ENCODE results near the gene H6PD.

The H6PD gene

DNA sequence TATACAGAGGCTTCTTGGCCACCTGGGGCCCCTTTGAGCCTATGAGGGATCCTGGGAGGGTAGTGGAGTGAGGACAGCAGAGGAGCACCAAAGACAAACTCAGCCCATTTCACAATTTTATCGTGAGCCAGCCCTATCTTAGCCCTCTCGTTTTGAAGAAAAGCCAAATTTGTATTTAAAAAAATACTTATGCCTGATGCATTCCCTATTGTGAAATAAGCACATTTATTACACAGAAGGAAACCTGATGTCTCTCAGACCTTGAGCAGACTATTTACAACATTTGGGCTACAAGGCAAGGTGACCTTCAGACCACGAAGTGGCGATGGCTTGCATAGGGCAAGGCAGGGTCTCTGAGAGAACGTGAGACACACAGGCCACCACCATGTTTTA lies 41.3 kb upstream of the H6PD start:
- Histone ChIP-seq H3K27me3 (ENCODE audit: insufficient read depth, poor library complexity, severe bottlenecking) (peaks cover 7% of the 10 kb centered on the region), H3K4me3 (replicated peaks; ENCODE audit: insufficient read depth, low read length) (no peak overlapping the region), H3K27ac (replicated peaks) (no peak overlapping the region)
- DNase-seq (ENCODE audit: low read depth in 1 of 2, low spot score in 1 of 2): no peak
- TF ChIP-seq SPI1 (IDR thresholded peaks at IDR 0.05; ENCODE audit: borderline replicate concordance, low read depth) (no peak), POLR2AphosphoS5 (IDR thresholded peaks at IDR 0.05; ENCODE audit: low read depth) (no peak), GABPA (IDR thresholded peaks at IDR 0.05; ENCODE audit: low read depth) (no peak)
- TF ChIP-seq, protein P1, sequence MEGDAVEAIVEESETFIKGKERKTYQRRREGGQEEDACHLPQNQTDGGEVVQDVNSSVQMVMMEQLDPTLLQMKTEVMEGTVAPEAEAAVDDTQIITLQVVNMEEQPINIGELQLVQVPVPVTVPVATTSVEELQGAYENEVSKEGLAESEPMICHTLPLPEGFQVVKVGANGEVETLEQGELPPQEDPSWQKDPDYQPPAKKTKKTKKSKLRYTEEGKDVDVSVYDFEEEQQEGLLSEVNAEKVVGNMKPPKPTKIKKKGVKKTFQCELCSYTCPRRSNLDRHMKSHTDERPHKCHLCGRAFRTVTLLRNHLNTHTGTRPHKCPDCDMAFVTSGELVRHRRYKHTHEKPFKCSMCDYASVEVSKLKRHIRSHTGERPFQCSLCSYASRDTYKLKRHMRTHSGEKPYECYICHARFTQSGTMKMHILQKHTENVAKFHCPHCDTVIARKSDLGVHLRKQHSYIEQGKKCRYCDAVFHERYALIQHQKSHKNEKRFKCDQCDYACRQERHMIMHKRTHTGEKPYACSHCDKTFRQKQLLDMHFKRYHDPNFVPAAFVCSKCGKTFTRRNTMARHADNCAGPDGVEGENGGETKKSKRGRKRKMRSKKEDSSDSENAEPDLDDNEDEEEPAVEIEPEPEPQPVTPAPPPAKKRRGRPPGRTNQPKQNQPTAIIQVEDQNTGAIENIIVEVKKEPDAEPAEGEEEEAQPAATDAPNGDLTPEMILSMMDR (IDR thresholded peaks at IDR 0.05; ENCODE audit: insufficient read depth, low read length): no peak

- no peak overlapping the region for H3K27ac ChIP-seq (replicated peaks)
Measured at GRCh38 chr1:9194024-9194423, 40.5 kb upstream of the H6PD start.

GRCh38 chr1:9195651-9196050 lies 38.9 kb upstream of the H6PD start:
- no peak overlapping the region for H3K27ac ChIP-seq (replicated peaks)
- no peak overlapping the region for H3K4me3 ChIP-seq (replicated peaks; ENCODE audit: insufficient read depth, low read length)
- DNase-seq (ENCODE audit: low read depth in 1 of 2, low spot score in 1 of 2): no peak
- H3K27me3 ChIP-seq (ENCODE audit: insufficient read depth, poor library complexity, severe bottlenecking): peaks cover 20% of the 10 kb centered on the region
- TF ChIP-seq, protein P1 (IDR thresholded peaks at IDR 0.05; ENCODE audit: insufficient read depth, low read length): no peak
- no peak for TF ChIP-seq SPI1 (IDR thresholded peaks at IDR 0.05; ENCODE audit: borderline replicate concordance, low read depth)
- TF ChIP-seq REST (IDR thresholded peaks at IDR 0.05; ENCODE audit: insufficient replicate concordance, low read depth): no peak
- TF ChIP-seq POLR2AphosphoS5 (IDR thresholded peaks at IDR 0.05; ENCODE audit: low read depth): no peak
- no peak for TF ChIP-seq GABPA (IDR thresholded peaks at IDR 0.05; ENCODE audit: low read depth)

More at GRCh38 chr1:9194024-9194423, 40.5 kb upstream of the H6PD start:
- no peak for DNase-seq (ENCODE audit: low read depth in 1 of 2, low spot score in 1 of 2)
- H3K27me3 ChIP-seq (ENCODE audit: insufficient read depth, poor library complexity, severe bottlenecking): peaks cover 10% of the 10 kb centered on the region
- TF ChIP-seq, protein P1 (IDR thresholded peaks at IDR 0.05; ENCODE audit: insufficient read depth, low read length): no peak
- TF ChIP-seq REST (IDR thresholded peaks at IDR 0.05; ENCODE audit: insufficient replicate concordance, low read depth) (no peak), POLR2AphosphoS5 (IDR thresholded peaks at IDR 0.05; ENCODE audit: low read depth) (no peak), GABPA (IDR thresholded peaks at IDR 0.05; ENCODE audit: low read depth) (no peak), SPI1 (IDR thresholded peaks at IDR 0.05; ENCODE audit: borderline replicate concordance, low read depth) (no peak)
- H3K4me3 ChIP-seq (replicated peaks; ENCODE audit: insufficient read depth, low read length): no peak overlapping the region
